Measurements from ENCODE around the gene AAR2.
A peak's percentile ranks its signal among the peaks of the same experiment; 100 is the strongest.

The AAR2 gene

GRCh38 chr20:36235892-36236785 lies at the start of gene AAR2:
Gene AAR2 (plus strand): TSS chr20:36236478. CDS start chr20:36239869, 3,391 bp downstream.
- DNase-seq (ENCODE audit: low read depth in 1 of 2, low spot score in 1 of 2): peak; percentile 63 to 67

DNA sequence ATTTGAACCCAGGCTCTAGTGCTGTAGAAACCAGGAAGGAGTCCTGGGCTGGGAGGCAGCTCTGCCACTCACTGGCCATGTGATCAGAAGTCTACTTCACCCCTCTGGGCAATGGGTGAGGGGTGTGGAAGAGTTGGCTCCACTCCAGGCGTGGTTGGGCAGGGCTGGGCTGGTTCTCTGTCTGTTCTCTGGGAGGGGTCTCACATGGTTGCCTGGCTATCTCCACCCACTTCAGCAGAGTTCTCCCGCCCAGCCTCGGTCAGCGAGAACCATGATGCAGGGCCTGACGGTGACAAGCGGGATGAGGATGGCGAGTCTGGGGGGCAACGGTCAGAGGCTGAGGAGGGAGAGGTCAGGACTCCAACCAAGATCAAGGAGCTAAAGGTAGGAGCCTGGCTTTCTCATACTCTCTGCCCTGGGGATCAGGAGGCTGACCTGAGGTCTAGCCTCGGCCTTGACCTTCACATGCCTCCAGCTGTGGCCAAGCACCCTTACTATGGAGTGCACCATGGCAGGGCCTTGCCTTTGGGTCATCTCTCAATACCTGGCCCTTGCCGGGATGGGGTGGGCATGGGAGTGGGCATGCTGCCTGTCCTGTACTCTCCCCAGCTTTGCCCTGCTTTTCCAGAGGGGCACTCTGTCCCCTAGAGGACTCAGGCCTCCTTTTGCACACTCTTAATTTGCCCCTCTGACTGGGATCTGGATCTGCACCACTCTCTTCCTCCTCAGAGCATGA lies 42.1 kb upstream of the AAR2 start:
- no peak for DNase-seq (ENCODE audit: low read depth in 1 of 2, low spot score in 1 of 2)

- DNase-seq (ENCODE audit: low read depth in 1 of 2, low spot score in 1 of 2): no peak
Measured at GRCh38 chr20:36196676-36197075, 39.6 kb upstream of the AAR2 start.

DNA sequence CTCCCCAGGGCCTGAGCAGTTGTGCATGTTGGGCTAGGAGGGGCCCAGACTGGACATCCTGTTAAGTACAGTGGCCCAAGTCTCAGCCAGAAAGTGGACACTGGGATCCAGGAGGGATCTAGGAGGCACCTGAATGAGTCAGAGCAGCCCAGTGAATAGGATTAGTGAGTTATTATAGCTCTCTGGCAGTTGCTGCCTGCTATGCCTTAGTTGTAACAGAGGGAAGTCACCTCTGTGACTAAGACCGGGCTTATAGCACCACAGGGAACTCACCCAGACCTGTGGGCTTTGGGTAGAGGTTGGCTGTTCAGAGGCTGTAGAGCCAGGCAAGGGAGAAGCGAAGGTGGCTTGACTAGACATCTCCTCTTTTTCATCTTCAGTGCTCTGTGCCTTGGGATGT lies 39.0 kb upstream of the AAR2 start:
- no peak for DNase-seq (ENCODE audit: low read depth in 1 of 2, low spot score in 1 of 2)

- peak; percentile 42 to 60 for DNase-seq (ENCODE audit: low read depth in 1 of 2, low spot score in 1 of 2)
Measured at GRCh38 chr20:36199345-36200257, 36.7 kb upstream of the AAR2 start.

- DNase-seq (ENCODE audit: low read depth in 1 of 2, low spot score in 1 of 2): no peak
Measured at GRCh38 chr20:36200451-36200850, 35.8 kb upstream of the AAR2 start.

GRCh38 chr20:36201198-36201597 lies 35.1 kb upstream of the AAR2 start:
- DNase-seq (ENCODE audit: low read depth in 1 of 2, low spot score in 1 of 2): no peak

DNA sequence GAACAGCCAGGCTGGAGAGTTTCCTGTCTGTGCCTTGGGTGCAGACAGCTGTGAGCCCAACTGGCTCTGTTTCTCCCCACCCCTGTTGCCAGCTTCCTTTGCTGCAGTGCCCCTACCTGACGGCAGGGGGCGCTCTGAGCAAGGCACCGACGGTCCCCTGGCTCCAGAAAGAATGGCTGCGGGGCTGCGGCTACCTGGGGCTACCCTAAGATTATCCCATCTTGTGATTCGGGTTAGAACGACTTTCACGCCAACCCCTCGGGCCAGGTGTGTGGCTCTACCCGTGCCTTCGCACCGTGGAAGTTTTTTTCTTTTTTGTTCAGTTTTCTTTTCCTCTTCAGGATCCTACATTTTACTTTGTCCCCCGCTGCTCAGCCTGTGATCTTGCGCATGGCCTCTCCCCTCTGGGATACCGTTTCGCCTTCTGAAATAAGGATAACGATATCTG lies 33.4 kb upstream of the AAR2 start:
- DNase-seq (ENCODE audit: low read depth in 1 of 2, low spot score in 1 of 2): peak; percentile 68 to 70

- no peak for DNase-seq (ENCODE audit: low read depth in 1 of 2, low spot score in 1 of 2)
Measured at GRCh38 chr20:36203861-36204260, 32.4 kb upstream of the AAR2 start.

- no peak for DNase-seq (ENCODE audit: low read depth in 1 of 2, low spot score in 1 of 2)
Measured at GRCh38 chr20:36205026-36205425, 31.3 kb upstream of the AAR2 start.

DNA sequence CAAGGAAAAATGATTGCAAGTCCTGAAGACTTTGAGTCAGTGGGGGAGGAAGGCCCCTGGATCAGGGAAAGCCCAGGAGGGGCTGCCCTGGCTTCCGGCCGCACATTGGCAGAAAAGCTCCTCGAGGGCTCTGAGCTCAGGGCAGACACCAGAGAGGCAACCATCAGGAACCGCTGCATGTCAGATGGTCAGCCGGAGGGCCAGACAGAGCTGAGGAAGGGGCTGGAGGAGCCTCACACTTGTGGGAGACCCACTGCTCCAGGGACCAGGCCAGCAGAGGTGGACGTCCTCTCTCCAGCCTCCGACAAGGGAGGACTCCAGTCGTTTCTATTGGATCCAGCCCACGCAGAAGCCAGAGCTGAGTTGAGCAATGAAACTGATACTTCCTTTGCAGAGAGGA lies 30.2 kb upstream of the AAR2 start:
- no peak for DNase-seq (ENCODE audit: low read depth in 1 of 2, low spot score in 1 of 2)

DNA sequence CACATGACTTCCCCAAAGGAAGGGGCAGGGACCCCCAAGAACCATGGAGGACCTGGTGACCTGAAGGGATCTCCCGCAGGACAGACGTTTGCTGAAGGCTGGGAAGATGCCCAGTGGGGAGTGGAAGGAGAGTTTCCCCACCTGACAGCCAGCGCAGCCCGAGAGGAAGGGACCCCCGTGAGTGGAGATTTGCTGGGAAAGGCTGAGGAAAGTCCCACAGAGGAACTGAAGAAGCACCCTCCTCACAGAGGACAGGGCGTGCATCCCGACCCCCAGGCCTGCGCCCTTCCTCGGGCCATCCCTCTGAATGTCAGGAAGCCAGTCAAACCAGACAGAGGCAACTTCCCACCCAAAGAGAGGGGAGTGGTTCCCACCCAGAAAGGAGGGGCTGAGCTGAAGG lies 29.6 kb upstream of the AAR2 start:
- no peak for DNase-seq (ENCODE audit: low read depth in 1 of 2, low spot score in 1 of 2)

- no peak for DNase-seq (ENCODE audit: low read depth in 1 of 2, low spot score in 1 of 2)
Measured at GRCh38 chr20:36207602-36208001, 28.7 kb upstream of the AAR2 start.

DNA sequence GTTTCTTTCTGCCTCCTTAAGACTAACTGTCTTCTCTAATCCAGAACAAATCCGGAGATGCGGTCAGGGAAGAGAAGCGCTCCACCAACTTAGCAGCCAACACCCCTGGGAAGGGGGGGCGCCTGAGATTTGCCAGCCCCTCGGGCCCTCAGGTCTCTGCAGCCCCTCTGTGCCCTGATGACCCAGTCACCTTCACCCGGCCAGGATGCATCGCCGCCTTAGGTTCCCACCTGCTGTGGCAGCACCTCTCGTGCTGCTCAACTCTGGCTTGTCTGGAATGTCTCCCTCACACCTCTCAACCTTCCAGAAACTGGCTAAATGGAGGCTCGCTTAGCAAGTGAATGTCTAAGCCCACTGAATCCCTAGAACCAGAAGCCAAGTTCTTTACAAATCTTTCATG lies 28.0 kb upstream of the AAR2 start:
- no peak for DNase-seq (ENCODE audit: low read depth in 1 of 2, low spot score in 1 of 2)

DNA sequence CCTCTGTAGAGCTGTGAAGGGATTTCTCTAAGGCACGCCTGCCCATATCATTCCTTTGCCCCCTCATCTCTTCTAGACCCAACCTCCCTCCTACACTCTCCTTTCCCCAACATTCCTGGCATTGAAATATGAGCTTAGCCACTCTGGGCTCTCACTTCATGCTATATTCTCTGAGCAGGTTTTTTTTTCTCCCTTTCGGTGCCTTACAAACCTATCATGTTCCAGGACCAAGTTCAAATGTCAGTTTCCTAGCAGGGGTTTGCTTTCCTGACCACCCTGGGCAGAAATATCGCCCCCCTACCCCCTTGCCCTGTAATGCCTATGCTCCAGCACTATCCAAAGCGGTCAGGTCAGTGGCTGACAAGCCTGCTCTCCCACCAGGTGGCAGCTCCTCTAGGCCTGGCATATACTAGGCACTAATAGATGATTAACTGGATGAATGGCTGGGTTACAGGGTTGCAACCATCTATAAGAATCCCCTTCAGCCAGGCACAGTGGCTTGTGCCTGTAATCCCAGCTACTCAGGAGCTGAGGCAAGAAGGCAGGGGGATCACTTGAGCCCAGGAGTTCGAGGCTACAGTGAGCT lies 25.7 kb upstream of the AAR2 start:
- no peak for DNase-seq (ENCODE audit: low read depth in 1 of 2, low spot score in 1 of 2)

GRCh38 chr20:36213362-36213761 lies 22.9 kb upstream of the AAR2 start:
- no peak for DNase-seq (ENCODE audit: low read depth in 1 of 2, low spot score in 1 of 2)

DNA sequence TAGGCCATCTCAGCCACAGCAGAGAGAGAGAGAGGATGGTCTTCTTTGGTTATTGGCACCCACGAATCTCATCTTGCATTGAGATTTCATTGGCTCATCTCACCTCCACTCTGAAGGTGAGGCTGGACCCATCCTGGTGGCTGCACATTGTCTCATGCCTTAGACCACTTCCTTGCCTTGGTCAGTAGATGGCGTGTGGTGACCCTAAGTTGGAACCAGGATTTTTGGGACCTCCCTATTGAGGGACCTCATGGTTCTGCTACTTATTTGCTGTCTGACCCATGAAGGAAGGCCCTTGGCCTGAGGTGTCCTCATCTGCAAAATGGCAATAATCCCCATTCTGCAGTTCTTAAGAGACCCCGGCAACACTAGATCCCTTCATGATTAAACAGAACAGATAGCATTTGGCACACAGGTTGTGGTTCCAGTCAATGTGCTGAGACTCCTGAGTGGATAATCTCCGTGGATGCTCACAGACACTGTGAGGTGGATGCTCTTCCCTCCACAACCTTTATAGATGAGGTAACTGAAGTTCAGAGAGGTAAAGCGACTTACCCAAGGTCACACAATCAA lies 21.5 kb upstream of the AAR2 start:
- no peak for DNase-seq (ENCODE audit: low read depth in 1 of 2, low spot score in 1 of 2)

- no peak for DNase-seq (ENCODE audit: low read depth in 1 of 2, low spot score in 1 of 2)
Measured at GRCh38 chr20:36215778-36216177, 20.5 kb upstream of the AAR2 start.

- DNase-seq (ENCODE audit: low read depth in 1 of 2, low spot score in 1 of 2): no peak
Measured at GRCh38 chr20:36216314-36217025, 19.8 kb upstream of the AAR2 start.

DNA sequence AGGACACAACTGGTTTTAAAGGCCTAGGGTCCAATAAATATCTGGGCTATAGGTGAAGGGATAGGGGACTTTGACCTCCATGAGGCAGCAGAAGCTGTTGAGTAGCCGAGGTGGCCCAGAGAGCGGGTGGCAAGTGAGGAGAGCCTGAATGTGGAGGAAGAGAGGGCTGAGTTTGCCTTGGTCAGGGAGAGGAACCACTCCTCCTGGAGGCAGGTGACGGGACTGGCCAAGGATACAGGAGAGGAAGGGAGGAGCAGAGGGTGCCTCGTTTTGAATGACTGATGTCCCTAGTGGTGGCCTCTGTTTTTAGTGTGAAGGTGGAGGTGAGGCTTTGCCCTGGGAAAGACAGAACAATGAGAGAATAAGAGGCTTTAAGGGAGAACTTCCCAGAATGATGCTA lies 19.1 kb upstream of the AAR2 start:
- DNase-seq (ENCODE audit: low read depth in 1 of 2, low spot score in 1 of 2): no peak

Measured in activated T-helper 1 cell treated with anti-CD3 and anti-CD28 coated beads, Interleukin-2, amount 50 U/mL, for 16 hours (primary cell).